AG09319 (cell line): Measurements from ENCODE around the gene RWDD1.
"Not testable (repeated sequence)": the region's sequence is repeated elsewhere in the genome, so short reads cannot be mapped to it uniquely, and the experiment has no call there.

ENCODE experiments used
- DNase-seq: peaks from one replicate; pipeline ENCODE4 v3.0.0-alpha.2; 2010; ENCODE audit warnings: low read depth; ENCODE audit errors: extremely low read depth
- TF ChIP-seq, protein P1 (sequence below): IDR thresholded peaks from 2 replicates; pipeline ENCODE4 v1.5.1; 2011; ENCODE audit warnings: low read depth, mild to moderate bottlenecking, inconsistent platforms, low read length, moderate library complexity

RWDD1 gene

DNA sequence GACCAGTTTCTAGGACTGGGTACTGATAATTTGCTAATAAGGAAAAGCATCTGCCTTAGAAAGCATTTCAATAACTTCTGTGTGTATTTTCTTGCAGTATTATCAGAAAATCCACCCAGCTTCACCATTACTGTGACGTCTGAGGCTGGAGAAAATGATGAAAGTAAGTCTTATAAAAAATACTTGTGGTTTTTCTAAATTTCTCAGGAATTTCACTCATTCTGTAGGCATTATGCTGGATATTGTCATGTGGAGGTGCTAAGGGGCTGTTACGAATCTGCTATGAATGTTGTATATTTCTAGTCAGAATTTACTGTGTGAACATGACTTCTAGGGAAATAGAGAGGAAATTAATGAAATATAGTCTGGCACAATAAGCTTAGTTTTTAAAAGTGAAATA, 8.9 kb downstream of the RWDD1 start:
- DNase-seq, result no peak
- TF ChIP-seq, protein P1, sequence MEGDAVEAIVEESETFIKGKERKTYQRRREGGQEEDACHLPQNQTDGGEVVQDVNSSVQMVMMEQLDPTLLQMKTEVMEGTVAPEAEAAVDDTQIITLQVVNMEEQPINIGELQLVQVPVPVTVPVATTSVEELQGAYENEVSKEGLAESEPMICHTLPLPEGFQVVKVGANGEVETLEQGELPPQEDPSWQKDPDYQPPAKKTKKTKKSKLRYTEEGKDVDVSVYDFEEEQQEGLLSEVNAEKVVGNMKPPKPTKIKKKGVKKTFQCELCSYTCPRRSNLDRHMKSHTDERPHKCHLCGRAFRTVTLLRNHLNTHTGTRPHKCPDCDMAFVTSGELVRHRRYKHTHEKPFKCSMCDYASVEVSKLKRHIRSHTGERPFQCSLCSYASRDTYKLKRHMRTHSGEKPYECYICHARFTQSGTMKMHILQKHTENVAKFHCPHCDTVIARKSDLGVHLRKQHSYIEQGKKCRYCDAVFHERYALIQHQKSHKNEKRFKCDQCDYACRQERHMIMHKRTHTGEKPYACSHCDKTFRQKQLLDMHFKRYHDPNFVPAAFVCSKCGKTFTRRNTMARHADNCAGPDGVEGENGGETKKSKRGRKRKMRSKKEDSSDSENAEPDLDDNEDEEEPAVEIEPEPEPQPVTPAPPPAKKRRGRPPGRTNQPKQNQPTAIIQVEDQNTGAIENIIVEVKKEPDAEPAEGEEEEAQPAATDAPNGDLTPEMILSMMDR, result no peak

DNA sequence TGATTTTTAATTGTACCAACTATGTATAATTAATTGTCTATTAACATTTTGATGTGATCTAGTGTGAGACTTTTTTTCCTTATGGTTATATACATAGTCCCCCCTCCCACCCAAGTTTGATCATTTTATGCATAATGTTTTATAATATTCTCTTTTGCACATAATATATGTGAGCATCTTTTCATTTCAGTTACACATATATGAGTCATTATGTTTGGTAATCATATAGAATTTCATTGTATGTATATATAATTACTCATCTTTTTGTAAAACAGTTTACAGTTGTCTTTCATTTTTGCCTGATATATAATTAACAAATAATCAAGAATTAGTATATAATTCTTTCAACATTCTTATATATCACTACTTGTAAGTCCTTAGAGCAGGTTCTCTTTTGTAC, 15.0 kb downstream of the RWDD1 start:
- DNase-seq, result no peak
- TF ChIP-seq, protein P1, result no peak

DNA sequence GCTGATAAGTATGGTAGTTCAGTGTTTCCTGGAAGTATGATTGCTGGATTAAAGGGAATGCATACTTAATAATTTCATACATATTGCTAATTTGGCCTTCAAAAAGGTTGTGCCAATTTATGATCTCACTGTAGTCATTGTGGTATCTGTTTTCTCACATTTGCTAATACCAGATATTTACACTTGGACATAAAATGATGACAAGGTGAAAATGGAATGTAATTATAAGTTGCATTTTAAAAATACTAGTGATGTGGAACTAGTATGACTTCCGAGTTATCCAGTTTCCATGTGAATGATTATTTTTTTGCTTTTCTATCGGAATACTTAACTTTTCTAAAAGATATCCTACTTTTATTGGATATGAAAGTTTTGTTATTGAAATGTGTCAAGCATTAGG, 15.4 kb downstream of the RWDD1 start:
- no peak for DNase-seq
- TF ChIP-seq, protein P1, result no peak

DNA sequence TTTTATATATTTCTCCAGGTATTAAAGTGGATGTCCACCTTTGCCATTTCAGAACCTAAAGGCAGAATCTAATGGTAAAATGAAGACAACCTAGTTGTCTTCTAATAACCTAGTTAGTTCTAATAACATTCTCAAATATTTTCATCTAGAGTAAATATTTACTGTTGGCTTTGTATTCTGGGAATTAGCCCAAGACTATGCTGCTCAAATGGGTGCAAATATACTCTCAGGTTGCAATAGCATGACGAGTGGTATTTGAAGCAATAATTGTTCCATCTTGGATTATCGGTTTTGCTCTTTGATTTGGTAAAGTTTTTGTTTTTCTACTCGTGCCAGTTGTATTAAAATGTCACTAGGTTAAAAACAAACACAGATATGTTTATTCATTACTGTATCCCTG, 23.9 kb downstream of the RWDD1 start:
- DNase-seq, result no peak
- TF ChIP-seq, protein P1, result no peak

DNA sequence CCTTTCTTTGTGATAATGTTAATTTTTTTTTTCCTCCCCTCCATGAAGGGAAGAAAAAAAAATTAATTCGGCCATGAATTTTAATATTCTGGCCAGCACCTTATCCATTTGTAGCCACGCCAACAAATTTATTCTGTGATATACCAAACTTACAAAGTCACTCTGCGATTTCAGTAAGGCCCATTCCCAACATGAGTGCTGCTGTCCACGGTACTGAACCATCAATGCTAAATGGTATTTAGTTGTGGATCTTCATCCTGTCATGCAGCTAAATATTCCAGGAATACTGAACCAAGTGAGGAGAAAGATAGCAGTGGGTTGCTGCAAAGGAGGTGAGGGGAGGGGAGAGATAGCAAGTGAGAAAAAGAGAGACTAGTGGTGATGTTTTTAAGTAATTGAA, 25.5 kb downstream of the RWDD1 start:
- DNase-seq, result no peak
- TF ChIP-seq, protein P1, result no peak

DNA sequence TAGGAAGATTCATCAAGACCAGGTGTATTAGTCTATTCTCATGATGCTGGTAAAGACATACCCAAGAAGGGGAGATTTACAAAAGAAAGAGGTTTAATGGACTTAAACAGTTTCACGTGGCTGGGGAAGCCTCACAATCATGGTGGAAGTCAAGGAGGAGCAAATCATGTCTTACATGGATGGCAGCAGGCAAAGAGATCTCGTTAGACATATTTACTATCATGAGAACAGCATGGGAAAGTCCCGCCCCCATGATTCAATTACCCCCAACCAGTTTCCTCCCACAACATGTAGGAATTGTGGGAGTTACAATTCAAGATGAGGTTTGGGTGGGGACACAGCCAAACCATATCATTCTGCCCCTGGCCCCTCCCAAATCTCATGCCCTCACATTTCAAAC, 32.6 kb downstream of the RWDD1 start:
- not testable (repeated sequence) for DNase-seq

DNA sequence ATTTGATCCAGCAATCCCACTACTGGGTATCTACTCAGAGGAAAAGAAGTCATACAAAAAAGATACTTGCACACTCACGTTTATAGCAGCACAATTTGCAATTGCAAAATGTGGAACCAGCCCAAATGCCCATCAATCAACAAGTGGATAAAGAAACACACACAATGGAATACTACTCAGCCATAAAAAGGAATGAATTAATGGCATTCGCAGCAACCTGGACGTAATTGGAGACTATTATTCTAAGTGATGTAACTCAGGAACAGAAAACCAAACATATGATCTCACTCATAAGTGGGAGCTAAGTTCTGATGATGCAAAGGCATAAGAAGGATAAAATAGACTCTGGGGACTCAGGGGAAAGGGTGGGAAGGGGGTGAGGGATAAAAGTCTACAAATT, 33.6 kb downstream of the RWDD1 start:
- not testable (repeated sequence) for DNase-seq

DNA sequence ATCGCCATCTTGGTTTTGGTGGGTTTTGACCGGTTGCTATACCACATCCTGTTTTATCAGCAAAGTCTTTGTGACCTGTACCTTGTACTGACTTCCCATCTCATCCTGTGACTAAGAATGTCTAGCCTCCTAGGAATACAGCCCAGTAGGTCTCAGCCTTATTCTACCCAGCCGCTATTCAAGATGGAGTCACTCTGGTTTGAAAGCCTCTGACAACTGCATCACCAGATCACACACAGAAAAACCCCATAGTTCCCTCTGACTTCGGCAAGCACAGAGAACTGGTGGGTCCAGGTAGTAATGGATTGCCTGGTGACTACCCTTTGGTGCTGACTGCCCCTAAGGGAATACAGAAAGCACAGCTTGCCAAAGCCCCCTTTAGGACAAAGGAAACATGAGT, 34.6 kb downstream of the RWDD1 start:
- no peak for DNase-seq
- TF ChIP-seq, protein P1, result no peak

DNA sequence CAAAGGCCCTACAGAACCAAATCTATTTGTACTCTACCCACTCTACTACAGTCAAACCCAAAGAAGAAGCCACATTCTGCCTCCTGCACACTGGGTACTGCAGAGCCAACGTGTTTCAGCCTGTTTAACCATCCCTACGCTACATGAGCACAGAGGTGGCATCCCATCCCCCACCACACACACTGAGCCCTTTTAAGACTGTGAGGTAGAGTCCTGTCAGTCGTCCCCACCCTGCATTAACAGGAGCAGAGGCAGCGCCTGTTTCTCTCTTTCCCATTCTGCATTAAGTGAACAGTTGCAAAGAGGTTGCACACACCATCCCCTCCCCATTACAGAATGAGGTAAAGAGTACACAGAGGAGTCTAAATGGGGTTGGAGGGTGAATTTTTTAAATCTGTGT, 39.8 kb downstream of the RWDD1 start:
- DNase-seq, result no peak
- TF ChIP-seq, protein P1, result no peak
